Measurements from ENCODE around the gene DNM1. TPM values are rescaled to one million over a fixed set of nuclear protein-coding genes. Genes with fewer than 3 reads are reported as not detected.

The DNM1 gene
- total and polyA plus RNA-seq, 2 experiments from 2014 or later, result 14.4 to 37.2 TPM

DNA sequence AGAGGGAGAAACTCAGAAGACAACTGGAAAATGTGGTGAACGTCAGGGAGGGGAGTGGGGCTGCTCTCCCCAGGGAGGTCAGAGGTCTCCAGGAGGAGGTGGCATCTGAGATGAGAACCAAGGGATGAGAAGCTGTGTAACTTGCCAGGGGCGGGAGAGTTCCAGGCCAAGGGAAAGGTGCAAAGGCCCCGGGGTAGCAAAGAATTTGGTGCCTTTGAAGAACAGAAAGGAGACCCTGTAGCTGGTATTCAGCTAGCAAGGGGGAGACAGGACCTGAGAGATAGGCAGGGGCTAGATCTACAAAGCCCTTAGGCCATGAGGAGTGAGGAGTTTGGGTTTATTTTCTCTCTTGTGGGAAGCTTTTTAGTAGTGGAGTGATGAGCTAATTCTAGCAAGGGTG lies 3.3 kb downstream of the DNM1 start:
- TF ChIP-seq EZH2 (IDR thresholded peaks at IDR 0.05; ENCODE audit: borderline replicate concordance) (no peak), EZH2phosphoT487 (IDR thresholded peaks at IDR 0.05; ENCODE audit: low read depth, severe bottlenecking, unreplicated experiment) (no peak)
- TF ChIP-seq, protein P1, sequence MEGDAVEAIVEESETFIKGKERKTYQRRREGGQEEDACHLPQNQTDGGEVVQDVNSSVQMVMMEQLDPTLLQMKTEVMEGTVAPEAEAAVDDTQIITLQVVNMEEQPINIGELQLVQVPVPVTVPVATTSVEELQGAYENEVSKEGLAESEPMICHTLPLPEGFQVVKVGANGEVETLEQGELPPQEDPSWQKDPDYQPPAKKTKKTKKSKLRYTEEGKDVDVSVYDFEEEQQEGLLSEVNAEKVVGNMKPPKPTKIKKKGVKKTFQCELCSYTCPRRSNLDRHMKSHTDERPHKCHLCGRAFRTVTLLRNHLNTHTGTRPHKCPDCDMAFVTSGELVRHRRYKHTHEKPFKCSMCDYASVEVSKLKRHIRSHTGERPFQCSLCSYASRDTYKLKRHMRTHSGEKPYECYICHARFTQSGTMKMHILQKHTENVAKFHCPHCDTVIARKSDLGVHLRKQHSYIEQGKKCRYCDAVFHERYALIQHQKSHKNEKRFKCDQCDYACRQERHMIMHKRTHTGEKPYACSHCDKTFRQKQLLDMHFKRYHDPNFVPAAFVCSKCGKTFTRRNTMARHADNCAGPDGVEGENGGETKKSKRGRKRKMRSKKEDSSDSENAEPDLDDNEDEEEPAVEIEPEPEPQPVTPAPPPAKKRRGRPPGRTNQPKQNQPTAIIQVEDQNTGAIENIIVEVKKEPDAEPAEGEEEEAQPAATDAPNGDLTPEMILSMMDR (IDR thresholded peaks at IDR 0.05; ENCODE audit: poor library complexity), result no peak
- H2AFZ ChIP-seq, result no peak overlapping the region
- no peaks in the 10 kb centered on the region for H3K27me3 ChIP-seq
- no peak overlapping the region for H3K27ac ChIP-seq
- no peaks in the 10 kb centered on the region for H3K9me3 ChIP-seq (ENCODE audit: low read depth)
- no peak overlapping the region for H3K4me3 ChIP-seq
- no peaks in the 10 kb centered on the region for H4K20me1 ChIP-seq (ENCODE audit: insufficient read depth, poor library complexity, severe bottlenecking)
- no peaks in the 10 kb centered on the region for H3K36me3 ChIP-seq (replicated peaks; ENCODE audit: insufficient read depth, low read depth)
- no peaks in the 10 kb centered on the region for H3K9me2 ChIP-seq (replicated peaks; ENCODE audit: insufficient read depth)
- H3K79me2 ChIP-seq, result peaks cover 13% of the 10 kb centered on the region
- H3K4me1 ChIP-seq (ENCODE audit: insufficient read depth), result peaks cover 14% of the 10 kb centered on the region
- H3K4me2 ChIP-seq, result peak overlapping the region; percentile 25
- WGBS (ENCODE audit: low lambda C conversion rate, missing lambda C conversion rate), result 76% methylated on average over 3 of the region's 3 CpGs
- no peak for DNase-seq (ENCODE audit: low spot score)

GRCh38 chr9:128206916-128207910 lies 4.0 kb downstream of the DNM1 start:
- H2AFZ ChIP-seq, result no peak overlapping the region
- no peaks in the 10 kb centered on the region for H4K20me1 ChIP-seq (ENCODE audit: insufficient read depth, poor library complexity, severe bottlenecking)
- H3K27ac ChIP-seq, result no peak overlapping the region
- H3K36me3 ChIP-seq (replicated peaks; ENCODE audit: insufficient read depth, low read depth), result no peaks in the 10 kb centered on the region
- H3K79me2 ChIP-seq, result peaks cover 13% of the 10 kb centered on the region
- WGBS (ENCODE audit: low lambda C conversion rate, missing lambda C conversion rate), result 85% methylated on average over 13 of the region's 15 CpGs
- no peaks in the 10 kb centered on the region for H3K27me3 ChIP-seq
- H3K9me2 ChIP-seq (replicated peaks; ENCODE audit: insufficient read depth), result no peaks in the 10 kb centered on the region
- DNase-seq (ENCODE audit: low spot score), result peak; percentile 3
- peaks cover 14% of the 10 kb centered on the region for H3K4me1 ChIP-seq (ENCODE audit: insufficient read depth)
- H3K9me3 ChIP-seq (ENCODE audit: low read depth), result no peaks in the 10 kb centered on the region
- no peak overlapping the region for H3K4me3 ChIP-seq
- TF ChIP-seq, protein P1 (IDR thresholded peaks at IDR 0.05; ENCODE audit: poor library complexity), result no peak
- TF ChIP-seq EZH2phosphoT487 (IDR thresholded peaks at IDR 0.05; ENCODE audit: low read depth, severe bottlenecking, unreplicated experiment) (no peak), EZH2 (IDR thresholded peaks at IDR 0.05; ENCODE audit: borderline replicate concordance) (no peak)
- H3K4me2 ChIP-seq, result peak overlapping the region; percentile 25

GRCh38 chr9:128208386-128208785 lies 5.2 kb downstream of the DNM1 start:
- Histone ChIP-seq H3K4me1 (ENCODE audit: insufficient read depth) (peaks cover 14% of the 10 kb centered on the region), H3K9me2 (replicated peaks; ENCODE audit: insufficient read depth) (no peaks in the 10 kb centered on the region), H3K9me3 (ENCODE audit: low read depth) (no peaks in the 10 kb centered on the region), H2AFZ (no peak overlapping the region), H3K4me3 (no peak overlapping the region), H4K20me1 (ENCODE audit: insufficient read depth, poor library complexity, severe bottlenecking) (no peaks in the 10 kb centered on the region), H3K36me3 (replicated peaks; ENCODE audit: insufficient read depth, low read depth) (no peaks in the 10 kb centered on the region), H3K79me2 (peaks cover 13% of the 10 kb centered on the region), H3K27ac (no peak overlapping the region), H3K4me2 (no peak overlapping the region), H3K27me3 (no peaks in the 10 kb centered on the region)
- no peak for DNase-seq (ENCODE audit: low spot score)
- no peak for TF ChIP-seq EZH2 (IDR thresholded peaks at IDR 0.05; ENCODE audit: borderline replicate concordance)
- TF ChIP-seq, protein P1 (IDR thresholded peaks at IDR 0.05; ENCODE audit: poor library complexity), result no peak
- TF ChIP-seq EZH2phosphoT487 (IDR thresholded peaks at IDR 0.05; ENCODE audit: low read depth, severe bottlenecking, unreplicated experiment), result no peak
- 96% methylated on average over 7 of the region's 7 CpGs for WGBS (ENCODE audit: low lambda C conversion rate, missing lambda C conversion rate)
